ENCODE measurements around the gene PLCL1.

- TF ChIP-seq CTCF (IDR thresholded peaks at IDR 0.05 in 2 of 3, conservative IDR thresholded peaks at IDR 0.05 in 1 of 3; ENCODE audit: borderline replicate concordance in 1 of 3, insufficient read depth in 1 of 3, low read depth in 2 of 3, low read length in 2 of 3): no peak
- TF ChIP-seq EZH2phosphoT487 (IDR thresholded peaks at IDR 0.05; ENCODE audit: borderline replicate concordance): no peak
- no peak for TF ChIP-seq JUND (IDR thresholded peaks at IDR 0.05)
- no peak for TF ChIP-seq ZNF274 (IDR thresholded peaks at IDR 0.05; ENCODE audit: low read depth, low read length)
- TF ChIP-seq RAD21 (IDR thresholded peaks at IDR 0.05; ENCODE audit: low read depth): no peak
- no peak for TF ChIP-seq TCF7L2 (IDR thresholded peaks at IDR 0.05; ENCODE audit: borderline replicate concordance, extremely low read depth, insufficient read depth, insufficient read length)
- no peak for TF ChIP-seq CBX3 (IDR thresholded peaks at IDR 0.05; ENCODE audit: low read depth)
- no peak for TF ChIP-seq POLR2A (IDR thresholded peaks at IDR 0.05; ENCODE audit: borderline replicate concordance, extremely low read depth, insufficient read depth, insufficient read length)
- no peak for TF ChIP-seq REST (IDR thresholded peaks at IDR 0.05; ENCODE audit: low read depth)
- no peak for TF ChIP-seq SIN3A (IDR thresholded peaks at IDR 0.05; ENCODE audit: low read depth)
- TF ChIP-seq ATF3 (IDR thresholded peaks at IDR 0.05): no peak
- no peak for TF ChIP-seq MAX (IDR thresholded peaks at IDR 0.05)
- no peak for TF ChIP-seq EGR1 (IDR thresholded peaks at IDR 0.05; ENCODE audit: low read depth)
- TF ChIP-seq EZH2 (IDR thresholded peaks at IDR 0.05): no peak
These were observed 23.2 kb downstream of the PLCL1 start for GRCh38 chr2:197827618-197828017.

Measured in HCT116 (cell line).